HepG2 (cell line): ENCODE data around the gene TRPV4.

Source experiments
- CEBPB ChIP-seq: IDR thresholded peaks from 2 replicates; pipeline ENCODE4 v1.6.1; 2011; ENCODE audit warnings: low read depth, low read length, improper control_type of control experiment, borderline replicate concordance
- YY1 ChIP-seq: IDR thresholded peaks from 2 replicates; pipeline ENCODE4 v1.6.1; 2011; ENCODE audit warnings: low read length, low read depth, moderate library complexity, mild to moderate bottlenecking; ENCODE audit not compliant: insufficient read depth, insufficient replicate concordance
- TF ChIP-seq, protein P1 (sequence below): sonication (generic); formaldehyde crosslinking; IDR thresholded peaks from 2 replicates; pipeline ENCODE4 v1.5.0; 2020; ENCODE audit warnings: mild to moderate bottlenecking, missing genetic modification reagents, moderate library complexity

- TF ChIP-seq CEBPB = no peak
- no peak for TF ChIP-seq YY1
- TF ChIP-seq, protein P1, sequence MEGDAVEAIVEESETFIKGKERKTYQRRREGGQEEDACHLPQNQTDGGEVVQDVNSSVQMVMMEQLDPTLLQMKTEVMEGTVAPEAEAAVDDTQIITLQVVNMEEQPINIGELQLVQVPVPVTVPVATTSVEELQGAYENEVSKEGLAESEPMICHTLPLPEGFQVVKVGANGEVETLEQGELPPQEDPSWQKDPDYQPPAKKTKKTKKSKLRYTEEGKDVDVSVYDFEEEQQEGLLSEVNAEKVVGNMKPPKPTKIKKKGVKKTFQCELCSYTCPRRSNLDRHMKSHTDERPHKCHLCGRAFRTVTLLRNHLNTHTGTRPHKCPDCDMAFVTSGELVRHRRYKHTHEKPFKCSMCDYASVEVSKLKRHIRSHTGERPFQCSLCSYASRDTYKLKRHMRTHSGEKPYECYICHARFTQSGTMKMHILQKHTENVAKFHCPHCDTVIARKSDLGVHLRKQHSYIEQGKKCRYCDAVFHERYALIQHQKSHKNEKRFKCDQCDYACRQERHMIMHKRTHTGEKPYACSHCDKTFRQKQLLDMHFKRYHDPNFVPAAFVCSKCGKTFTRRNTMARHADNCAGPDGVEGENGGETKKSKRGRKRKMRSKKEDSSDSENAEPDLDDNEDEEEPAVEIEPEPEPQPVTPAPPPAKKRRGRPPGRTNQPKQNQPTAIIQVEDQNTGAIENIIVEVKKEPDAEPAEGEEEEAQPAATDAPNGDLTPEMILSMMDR = no peak
These were observed 43.6 kb downstream of the TRPV4 start for GRCh38 chr12:109789526-109790048.
